Endothelial cell of umbilical vein (primary cell): ENCODE measurements around the gene IFNA14. TPM values are rescaled to one million over a fixed set of nuclear protein-coding genes. Genes with fewer than 3 reads are reported as not detected.

Source experiments
- BruUV-seq: library from RNA; stranded (reverse); fragments of 400-500 nt; replicated peaks from 2 replicates; lab custom pipeline; 2021; lab: Mats Ljungman, UMichigan
- CTCF ChIA-PET: fragments of 300-600, 350-600 bp; sonication (Branson Sonifier 250); formaldehyde crosslinking; loops from one replicate; lab custom pipeline; 2021; ENCODE audit warnings: antibody characterized with exemption, inconsistent platforms; lab: Charles Lee
- POLR2A ChIA-PET: fragments of 300-600, 350-600 bp; sonication (Branson Sonifier 250); formaldehyde crosslinking; loops from one replicate; lab custom pipeline; 2021; ENCODE audit warnings: antibody characterized with exemption, inconsistent platforms; lab: Charles Lee
- DNase-seq: peaks from one replicate; pipeline ENCODE4 v3.0.0-alpha.2; 2011; ENCODE audit warnings: low read depth, low spot score
- FAIRE-seq: peaks from 2 replicates; lab custom pipeline; 2011; peaks lifted over from hg19 to GRCh38; lab: Jason Lieb, UNC
- H2AFZ ChIP-seq: 2 replicates; pipeline ENCODE4 v1.6.0; 2012; ENCODE audit warnings: low read depth, low read length, control low read depth, inconsistent platforms
- H3K27ac ChIP-seq: 2 replicates; pipeline ENCODE4 v1.5.1; 2011; ENCODE audit warnings: low read depth, mild to moderate bottlenecking, control low read depth, low read length, moderate library complexity; ENCODE audit not compliant: insufficient read depth
- H3K27me3 ChIP-seq, 2 experiments: 2 replicates each; pipeline versions ENCODE4 v1.6.0 to v1.6.1; 2011; ENCODE audit warnings: low read length in 2 of 2, mixed read lengths in 1 of 2; ENCODE audit not compliant: control insufficient read depth in 2 of 2, insufficient read depth in 2 of 2
- H3K36me3 ChIP-seq, 2 experiments: 2 replicates in 1 of 2; 3 replicates in 1 of 2; pipeline ENCODE4 v1.5.1; 2011; ENCODE audit warnings: low read length in 2 of 2, mild to moderate bottlenecking in 1 of 2, moderate library complexity in 1 of 2; ENCODE audit not compliant: control insufficient read depth in 2 of 2, insufficient read depth in 2 of 2; ENCODE audit errors: extremely low read depth in 1 of 2
- H3K4me1 ChIP-seq: 3 replicates; pipeline ENCODE4 v1.5.1; 2011; ENCODE audit warnings: mild to moderate bottlenecking, low read length; ENCODE audit not compliant: control insufficient read depth, insufficient read depth; ENCODE audit errors: extremely low read depth
- H3K4me2 ChIP-seq: 2 replicates; pipeline ENCODE4 v1.6.1; 2011; ENCODE audit warnings: low read length, control low read depth, mixed read lengths; ENCODE audit not compliant: insufficient read depth
- H3K4me3 ChIP-seq, 3 experiments: fragments of 200-600 bp in 1 of 3; sonication (generic), shearing (Covaris generic) in 1 of 3; replicated peaks in 1 of 3; 2 replicates each; pipeline ENCODE4 v1.5.1; 2011 to 2016; ENCODE audit warnings: control low read depth in 3 of 3, low read length in 3 of 3, mild to moderate bottlenecking in 2 of 3, inconsistent platforms in 1 of 3, low read depth in 1 of 3, moderate library complexity in 1 of 3; ENCODE audit not compliant: insufficient read depth in 1 of 3
- H3K79me2 ChIP-seq: 2 replicates; pipeline ENCODE4 v1.6.0; 2012; ENCODE audit warnings: low read length, inconsistent platforms; ENCODE audit not compliant: control insufficient read depth, insufficient read depth
- H3K9ac ChIP-seq: replicated peaks from 2 replicates; pipeline ENCODE3; 2011; ENCODE audit warnings: low read length, control low read depth; ENCODE audit not compliant: insufficient read depth; ENCODE audit errors: extremely low read depth
- H3K9me1 ChIP-seq: replicated peaks from 3 replicates; pipeline ENCODE4 v1.6.0; 2011; ENCODE audit warnings: mild to moderate bottlenecking, low read length; ENCODE audit not compliant: control insufficient read depth, insufficient read depth; ENCODE audit errors: extremely low read depth
- H3K9me3 ChIP-seq: replicated peaks from 2 replicates; pipeline ENCODE4 v1.5.1; 2012; ENCODE audit warnings: low read length, inconsistent platforms; ENCODE audit not compliant: control insufficient read depth, insufficient read depth
- H4K20me1 ChIP-seq: replicated peaks from 2 replicates; pipeline ENCODE3; 2011; ENCODE audit warnings: mild to moderate bottlenecking, low read length; ENCODE audit not compliant: control insufficient read depth, insufficient read depth; ENCODE audit errors: extremely low read depth
- EZH2 ChIP-seq: IDR thresholded peaks from 2 replicates; pipeline ENCODE4 v1.6.1; 2012; ENCODE audit warnings: borderline replicate concordance, low read depth, mild to moderate bottlenecking, moderate library complexity, low read length, inconsistent platforms; ENCODE audit not compliant: severe bottlenecking
- FOS ChIP-seq: IDR thresholded peaks from 2 replicates; pipeline ENCODE4 v1.6.1; 2011; ENCODE audit warnings: mild to moderate bottlenecking, low read length, moderate library complexity, borderline replicate concordance; ENCODE audit not compliant: insufficient read depth
- GATA2 ChIP-seq: IDR thresholded peaks from 2 replicates; pipeline ENCODE4 v1.7.0; 2011; ENCODE audit warnings: low read depth, mild to moderate bottlenecking, moderate library complexity, mixed read lengths, low read length; ENCODE audit not compliant: insufficient read length, insufficient read depth
- JUN ChIP-seq: IDR thresholded peaks from 2 replicates; pipeline ENCODE4 v1.6.1; 2011; ENCODE audit warnings: borderline replicate concordance, low read depth; ENCODE audit not compliant: insufficient read length, insufficient read depth
- MYC ChIP-seq: IDR thresholded peaks from one replicate; pipeline ENCODE4 v1.6.1; 2011; ENCODE audit warnings: mild to moderate bottlenecking, low read depth, low read length
- POLR2AphosphoS5 ChIP-seq: IDR thresholded peaks from 2 replicates; pipeline ENCODE4 v1.6.1; 2012; ENCODE audit warnings: low read depth, mild to moderate bottlenecking, control low read depth, low read length, moderate library complexity; ENCODE audit not compliant: insufficient read depth
- dilution Hi-C: fragments of 300-500 bp; cut with MboI; formaldehyde crosslinking; loops from one replicate; pipeline ENCODE4 v1.15.0; 2019; ENCODE audit warnings: low sequenced_read_pairs; ENCODE audit not compliant: extremely low pct_ligation_motif_present
- intact Hi-C: fragments of 100-400 bp; cut with micrococcal nuclease; formaldehyde crosslinking; loops from one replicate; pipeline ENCODE4 v1.10.0; 2022
- polyA plus RNA-seq, 4 experiments: library from polyadenylated mRNA; depleted of rRNA in 3 of 4; stranded (reverse) in 3 of 4; unstranded in 1 of 4; fragments of >200 nt; gene quantifications; 2 replicates each; pipeline versions ENCODE4 v1.2.1 to v1.2.3, GENCODE V29; 2011 to 2012; ENCODE audit warnings: missing spikeins in 1 of 4
- total RNA-seq: library from RNA; stranded (reverse); gene quantifications from 2 replicates; pipeline ENCODE4 v1.2.3, GENCODE V29; 2021
- TF ChIP-seq, protein P1 (sequence below), 2 donors: IDR thresholded peaks; 1 replicate in 1 of 2; 2 replicates in 1 of 2; pipeline ENCODE4 v1.5.1; 2011; ENCODE audit warnings: low read length in 2 of 2, mild to moderate bottlenecking in 2 of 2, moderate library complexity in 2 of 2, control low read depth in 1 of 2, inconsistent platforms in 1 of 2, low read depth in 1 of 2; ENCODE audit not compliant: insufficient read depth in 1 of 2; ENCODE audit errors: extremely low read depth in 1 of 2
- TF ChIP-seq, protein P2 (sequence below): IDR thresholded peaks from 2 replicates; pipeline ENCODE4 v1.6.1; 2011; ENCODE audit not compliant: insufficient read depth, insufficient read length

Gene IFNA14
- total and polyA plus RNA-seq, 2 donors (not counting 3 experiments of a cell fraction or from before 2014, with no cell fraction given) = not detected

- Histone ChIP-seq H3K9ac (no peak overlapping the region), H3K9me3 (no peaks in the 10 kb centered on the region), H3K4me2 (no peak overlapping the region), H3K4me3 (no peak overlapping the region), H4K20me1 (no peaks in the 10 kb centered on the region), H2AFZ (no peak overlapping the region), H3K36me3 (no peaks in the 10 kb centered on the region), H3K4me1 (peaks cover 3% of the 10 kb centered on the region), H3K9me1 (no peaks in the 10 kb centered on the region), H3K79me2 (no peaks in the 10 kb centered on the region), H3K27me3 (peaks cover 31 to 53% of the 10 kb centered on the region in 2 experiments), H3K27ac (no peak overlapping the region)
- CTCF ChIA-PET = no interaction called here
- POLR2A ChIA-PET = no interaction called here
- intact Hi-C loops = no loop called here
- dilution Hi-C loops = no loop called here
- FAIRE-seq (no peak), DNase-seq (no peak)
- no TSS peak for BruUV-seq
- TF ChIP-seq MYC (no peak), JUN (no peak), FOS (no peak), POLR2AphosphoS5 (no peak), GATA2 (no peak), EZH2 (no peak)
- TF ChIP-seq, protein P1, sequence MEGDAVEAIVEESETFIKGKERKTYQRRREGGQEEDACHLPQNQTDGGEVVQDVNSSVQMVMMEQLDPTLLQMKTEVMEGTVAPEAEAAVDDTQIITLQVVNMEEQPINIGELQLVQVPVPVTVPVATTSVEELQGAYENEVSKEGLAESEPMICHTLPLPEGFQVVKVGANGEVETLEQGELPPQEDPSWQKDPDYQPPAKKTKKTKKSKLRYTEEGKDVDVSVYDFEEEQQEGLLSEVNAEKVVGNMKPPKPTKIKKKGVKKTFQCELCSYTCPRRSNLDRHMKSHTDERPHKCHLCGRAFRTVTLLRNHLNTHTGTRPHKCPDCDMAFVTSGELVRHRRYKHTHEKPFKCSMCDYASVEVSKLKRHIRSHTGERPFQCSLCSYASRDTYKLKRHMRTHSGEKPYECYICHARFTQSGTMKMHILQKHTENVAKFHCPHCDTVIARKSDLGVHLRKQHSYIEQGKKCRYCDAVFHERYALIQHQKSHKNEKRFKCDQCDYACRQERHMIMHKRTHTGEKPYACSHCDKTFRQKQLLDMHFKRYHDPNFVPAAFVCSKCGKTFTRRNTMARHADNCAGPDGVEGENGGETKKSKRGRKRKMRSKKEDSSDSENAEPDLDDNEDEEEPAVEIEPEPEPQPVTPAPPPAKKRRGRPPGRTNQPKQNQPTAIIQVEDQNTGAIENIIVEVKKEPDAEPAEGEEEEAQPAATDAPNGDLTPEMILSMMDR (IDR thresholded peaks at IDR 0.05; ENCODE audit: extremely low read depth in 1 of 2, insufficient read depth in 1 of 2, low read depth in 1 of 2, low read length in 2 of 2) = no peak
- TF ChIP-seq, protein P2, sequence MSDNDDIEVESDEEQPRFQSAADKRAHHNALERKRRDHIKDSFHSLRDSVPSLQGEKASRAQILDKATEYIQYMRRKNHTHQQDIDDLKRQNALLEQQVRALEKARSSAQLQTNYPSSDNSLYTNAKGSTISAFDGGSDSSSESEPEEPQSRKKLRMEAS = no peak
Observed at GRCh38 chr9:21255538-21256212, 15.9 kb upstream of the IFNA14 start.
